ENCODE measurements around the gene ZNF341.

ZNF341 gene

DNA sequence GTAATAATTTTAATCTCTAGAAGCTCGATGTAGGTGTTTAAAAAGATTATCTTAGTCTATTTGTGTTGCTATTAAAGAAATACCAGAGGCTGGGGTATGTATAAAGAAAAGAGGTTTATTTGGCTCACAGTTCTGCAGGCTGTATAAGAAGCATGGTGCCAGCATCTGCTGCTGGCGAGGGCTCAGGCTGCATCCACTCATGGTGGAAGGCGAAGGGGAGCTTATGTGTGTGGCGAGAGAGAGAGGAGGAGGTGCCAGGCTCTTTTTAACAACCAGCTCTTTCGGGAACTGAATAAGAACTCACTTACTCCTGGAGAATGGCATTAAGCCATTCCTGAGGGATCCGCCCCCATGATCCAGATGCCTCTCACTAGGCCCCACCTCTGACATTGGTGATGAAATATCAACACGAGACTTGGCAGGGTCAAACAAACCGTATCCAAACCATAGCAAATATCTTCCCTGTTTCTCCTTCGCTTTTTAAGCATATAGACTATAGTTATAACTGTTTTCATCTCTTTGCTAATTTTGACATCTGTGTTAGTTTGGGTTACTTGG, 103.9 kb downstream of the ZNF341 start:
- Histone ChIP-seq H3K27me3 (no peaks in the 10 kb centered on the region), H3K4me3 (ENCODE audit: low read depth in 1 of 2, low read length in 1 of 2) (no peak overlapping the region), H3K4me1 (ENCODE audit: control insufficient read depth in 1 of 2, insufficient read depth in 1 of 2, low read depth in 1 of 2, low read length in 1 of 2) (peaks cover 32 to 41% of the 10 kb centered on the region in 2 experiments), H3K36me3 (peaks cover 13% of the 10 kb centered on the region), H3K9me3 (no peaks in the 10 kb centered on the region), H3K27ac (peak overlapping the region; percentile 20)
- TF ChIP-seq, protein P1, sequence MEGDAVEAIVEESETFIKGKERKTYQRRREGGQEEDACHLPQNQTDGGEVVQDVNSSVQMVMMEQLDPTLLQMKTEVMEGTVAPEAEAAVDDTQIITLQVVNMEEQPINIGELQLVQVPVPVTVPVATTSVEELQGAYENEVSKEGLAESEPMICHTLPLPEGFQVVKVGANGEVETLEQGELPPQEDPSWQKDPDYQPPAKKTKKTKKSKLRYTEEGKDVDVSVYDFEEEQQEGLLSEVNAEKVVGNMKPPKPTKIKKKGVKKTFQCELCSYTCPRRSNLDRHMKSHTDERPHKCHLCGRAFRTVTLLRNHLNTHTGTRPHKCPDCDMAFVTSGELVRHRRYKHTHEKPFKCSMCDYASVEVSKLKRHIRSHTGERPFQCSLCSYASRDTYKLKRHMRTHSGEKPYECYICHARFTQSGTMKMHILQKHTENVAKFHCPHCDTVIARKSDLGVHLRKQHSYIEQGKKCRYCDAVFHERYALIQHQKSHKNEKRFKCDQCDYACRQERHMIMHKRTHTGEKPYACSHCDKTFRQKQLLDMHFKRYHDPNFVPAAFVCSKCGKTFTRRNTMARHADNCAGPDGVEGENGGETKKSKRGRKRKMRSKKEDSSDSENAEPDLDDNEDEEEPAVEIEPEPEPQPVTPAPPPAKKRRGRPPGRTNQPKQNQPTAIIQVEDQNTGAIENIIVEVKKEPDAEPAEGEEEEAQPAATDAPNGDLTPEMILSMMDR (IDR thresholded peaks at IDR 0.05): no peak

DNA sequence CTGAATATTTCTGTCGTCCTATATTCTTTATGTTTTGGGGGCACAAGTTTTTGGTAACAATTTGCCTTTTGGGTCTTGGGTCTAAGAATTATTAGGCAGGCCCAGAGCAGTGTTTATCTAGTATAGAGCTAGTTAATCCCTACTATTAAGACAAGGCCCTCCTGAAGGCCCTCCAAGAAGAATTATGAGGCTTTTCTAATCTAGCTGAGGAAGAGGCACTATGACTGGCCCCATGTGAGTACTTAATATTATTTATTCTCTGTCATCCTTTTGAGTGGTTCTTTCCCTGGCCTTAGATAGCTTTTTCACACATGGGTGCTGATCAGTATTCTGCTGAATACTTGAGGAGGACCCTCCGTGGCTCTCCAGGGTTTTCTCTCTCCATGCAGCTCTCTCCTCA, 104.5 kb downstream of the ZNF341 start:
- Histone ChIP-seq H3K36me3 (peaks cover 15% of the 10 kb centered on the region), H3K27ac (no peak overlapping the region), H3K9me3 (no peaks in the 10 kb centered on the region), H3K27me3 (no peaks in the 10 kb centered on the region), H3K4me1 (ENCODE audit: control insufficient read depth in 1 of 2, insufficient read depth in 1 of 2, low read depth in 1 of 2, low read length in 1 of 2) (peaks cover 38 to 45% of the 10 kb centered on the region in 2 experiments), H3K4me3 (ENCODE audit: low read depth in 1 of 2, low read length in 1 of 2) (no peak overlapping the region)
- TF ChIP-seq, protein P1 (IDR thresholded peaks at IDR 0.05): no peak

DNA sequence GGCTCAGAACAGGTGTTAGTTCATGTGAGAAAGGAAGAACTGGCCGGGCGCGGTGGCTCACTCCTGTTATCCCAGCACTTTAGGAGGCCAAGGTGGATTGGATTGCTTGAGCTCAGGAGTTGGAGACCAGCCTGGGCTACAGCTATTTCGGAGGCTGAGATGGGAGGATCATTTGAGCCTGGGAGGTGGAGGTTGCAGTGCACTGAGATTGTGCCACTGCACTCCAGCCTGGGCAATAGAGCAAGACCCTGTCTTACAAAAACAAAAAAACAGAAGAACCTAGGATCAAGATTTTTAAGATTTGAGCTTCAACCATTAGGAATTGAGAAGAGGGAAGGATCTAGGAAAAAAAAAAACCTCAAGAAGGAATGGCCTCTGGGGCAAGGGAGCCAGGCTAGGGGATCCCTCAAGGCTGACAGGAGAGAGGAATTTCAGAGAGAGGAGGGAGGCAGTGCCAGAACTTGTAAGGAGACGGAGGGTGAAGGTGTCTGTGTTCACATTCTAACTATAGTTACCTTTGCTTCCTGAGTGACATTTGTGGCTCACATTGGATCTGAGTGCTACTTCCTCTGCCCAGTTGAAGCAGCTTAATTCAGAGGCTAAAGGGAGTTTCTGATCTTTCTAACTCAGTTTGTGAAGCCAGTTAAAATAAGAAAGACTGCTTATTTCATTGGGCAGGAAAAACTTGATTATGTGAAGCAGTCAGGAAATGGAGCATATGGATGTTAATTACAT, 105.5 kb downstream of the ZNF341 start:
- Histone ChIP-seq H3K4me1 (ENCODE audit: control insufficient read depth in 1 of 2, insufficient read depth in 1 of 2, low read depth in 1 of 2, low read length in 1 of 2) (peaks cover 48 to 55% of the 10 kb centered on the region in 2 experiments), H3K27ac (peak overlapping the region; percentile 58), H3K4me3 (ENCODE audit: low read depth in 1 of 2, low read length in 1 of 2) (no peak overlapping the region), H3K36me3 (peaks cover 12% of the 10 kb centered on the region), H3K27me3 (no peaks in the 10 kb centered on the region), H3K9me3 (no peaks in the 10 kb centered on the region)
- TF ChIP-seq, protein P1 (IDR thresholded peaks at IDR 0.05): no peak

DNA sequence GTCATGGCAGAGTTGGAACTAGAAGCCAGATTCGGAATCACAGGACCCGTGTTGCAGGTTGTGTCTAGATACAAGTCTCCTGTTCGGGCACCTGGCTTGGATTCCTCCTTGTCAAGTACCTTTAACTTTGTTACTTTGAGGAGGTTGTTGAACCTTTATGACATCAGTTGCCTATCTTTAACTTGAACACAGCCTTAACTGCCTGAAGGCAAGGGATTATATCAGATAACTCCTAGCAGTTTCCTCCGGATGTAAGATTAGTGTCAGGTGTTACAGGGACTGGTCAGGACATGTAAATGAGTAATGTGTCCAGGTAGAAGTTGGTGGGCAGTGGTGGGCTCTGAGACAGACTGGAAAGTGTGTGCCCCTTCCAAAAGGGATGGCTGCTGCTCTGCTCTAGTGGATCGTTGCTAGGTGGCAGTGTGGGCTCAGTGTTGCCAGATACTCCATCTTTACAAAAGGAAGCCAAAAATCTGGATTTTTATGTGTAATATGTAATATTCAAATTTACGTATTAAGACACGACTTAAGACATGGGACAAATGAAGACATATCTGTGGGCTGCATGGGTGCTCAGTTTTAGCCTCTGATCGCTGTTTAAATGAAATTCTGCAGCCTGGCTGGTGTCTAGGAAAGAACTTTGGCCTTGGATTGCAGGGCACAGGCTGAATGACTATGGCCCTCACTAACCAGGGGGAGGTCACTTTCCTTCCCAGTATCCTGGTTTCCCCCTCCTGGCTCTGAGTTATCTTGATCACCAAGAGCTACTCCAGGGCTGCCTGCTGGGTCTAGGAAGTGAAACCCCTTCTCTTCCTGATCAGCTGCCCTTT, 106.5 kb downstream of the ZNF341 start:
- TF ChIP-seq, protein P1 (IDR thresholded peaks at IDR 0.05): no peak
- H3K4me1 ChIP-seq (ENCODE audit: control insufficient read depth in 1 of 2, insufficient read depth in 1 of 2, low read depth in 1 of 2, low read length in 1 of 2): peaks cover 57 to 65% of the 10 kb centered on the region in 2 experiments
- H3K27ac ChIP-seq: peak overlapping the region; percentile 58

DNA sequence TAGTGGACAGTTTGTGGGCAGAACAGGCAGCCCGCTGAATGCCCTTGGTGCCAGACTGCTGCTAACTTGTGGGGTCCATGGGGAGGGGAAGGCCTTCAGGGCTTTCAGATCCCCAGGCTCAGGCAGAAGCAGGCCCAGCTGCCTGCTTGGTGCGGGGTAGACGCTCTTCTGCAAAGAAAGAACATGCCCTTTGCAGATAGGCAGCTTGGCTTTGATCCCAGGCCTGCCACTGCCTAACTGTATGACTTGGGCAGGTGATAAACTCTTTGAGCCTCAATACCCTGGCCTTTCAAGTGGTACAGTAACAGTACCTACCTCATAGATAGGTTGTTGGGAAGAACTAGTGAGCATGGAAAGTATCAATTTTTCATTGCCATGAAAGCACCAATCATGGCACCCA, 107.8 kb downstream of the ZNF341 start:
- H3K9me3 ChIP-seq: no peaks in the 10 kb centered on the region
- H3K4me3 ChIP-seq (ENCODE audit: low read depth in 1 of 2, low read length in 1 of 2): no peak overlapping the region
- H3K27ac ChIP-seq: no peak overlapping the region
- H3K4me1 ChIP-seq (ENCODE audit: control insufficient read depth in 1 of 2, insufficient read depth in 1 of 2, low read depth in 1 of 2, low read length in 1 of 2): peaks cover 70 to 78% of the 10 kb centered on the region in 2 experiments
- TF ChIP-seq, protein P1 (IDR thresholded peaks at IDR 0.05): no peak
- H3K36me3 ChIP-seq: peaks cover 9% of the 10 kb centered on the region
- H3K27me3 ChIP-seq: no peaks in the 10 kb centered on the region

More for the DNA sequence above, 106.5 kb downstream of the ZNF341 start:
- no peaks in the 10 kb centered on the region for H3K27me3 ChIP-seq
- no peak overlapping the region for H3K4me3 ChIP-seq (ENCODE audit: low read depth in 1 of 2, low read length in 1 of 2)
- peaks cover 10% of the 10 kb centered on the region for H3K36me3 ChIP-seq
- H3K9me3 ChIP-seq: no peaks in the 10 kb centered on the region

Data from neutrophil (primary cell).